Smooth muscle cell (in vitro differentiated cells): ENCODE measurements around the gene TELO2. TPM values are rescaled to one million over a fixed set of nuclear protein-coding genes. Genes with fewer than 3 reads are reported as not detected.

Experiments
- DNase-seq: peaks from one replicate; lab custom pipeline; 2025; ENCODE audit not compliant: unreplicated experiment; lab: John Stamatoyannopoulos, UW
- H2AFZ ChIP-seq: fragments of 200-600 bp; sonication (generic); 2 replicates; pipeline ENCODE4 v1.6.0; 2016; ENCODE audit warnings: antibody characterized with exemption, low read depth, mild to moderate bottlenecking
- H3F3A ChIP-seq: fragments of 200-600 bp; sonication (generic); 2 replicates; pipeline ENCODE4 v1.6.0; 2017; ENCODE audit warnings: antibody characterized with exemption, low read depth
- H3K27ac ChIP-seq: fragments of 200-600 bp; sonication (generic); 2 replicates; pipeline ENCODE4 v1.5.1; 2016; ENCODE audit warnings: low read depth, mild to moderate bottlenecking
- H3K27me3 ChIP-seq: fragments of 200-600 bp; sonication (generic); 2 replicates; pipeline ENCODE4 v1.6.1; 2016; ENCODE audit warnings: low read depth, mild to moderate bottlenecking
- H3K36me3 ChIP-seq: fragments of 200-600 bp; sonication (generic); 2 replicates; pipeline ENCODE4 v1.5.1; 2016; ENCODE audit warnings: low read depth
- H3K4me1 ChIP-seq: fragments of 200-600 bp; sonication (generic); 2 replicates; pipeline ENCODE4 v1.5.1; 2016; ENCODE audit warnings: low read depth
- H3K4me2 ChIP-seq: fragments of 200-600 bp; sonication (generic); 2 replicates; pipeline ENCODE4 v1.6.0; 2016; ENCODE audit warnings: mild to moderate bottlenecking
- H3K4me3 ChIP-seq: fragments of 200-600 bp; sonication (generic); 2 replicates; pipeline ENCODE4 v1.5.1; 2016; ENCODE audit warnings: mild to moderate bottlenecking
- H3K79me2 ChIP-seq: fragments of 200-600 bp; sonication (generic); 2 replicates; pipeline ENCODE4 v1.6.0; 2016; ENCODE audit warnings: low read depth, mild to moderate bottlenecking
- H3K9ac ChIP-seq: fragments of 200-600 bp; sonication (generic); 2 replicates; pipeline ENCODE4 v1.6.0; 2016; ENCODE audit warnings: low read depth
- H3K9me3 ChIP-seq: fragments of 200-600 bp; sonication (generic); replicated peaks from 2 replicates; pipeline ENCODE4 v1.5.1; 2016; ENCODE audit warnings: low read depth
- H4K20me1 ChIP-seq: fragments of 200-600 bp; sonication (generic); 2 replicates; pipeline ENCODE4 v1.6.0; 2016; ENCODE audit warnings: low read depth
- CTCF ChIP-seq: fragments of 200-600 bp; sonication (generic); IDR thresholded peaks from 2 replicates; pipeline ENCODE4 v1.5.1; 2017; ENCODE audit warnings: borderline replicate concordance, mild to moderate bottlenecking, antibody characterized with exemption; ENCODE audit not compliant: insufficient read depth, poor library complexity, severe bottlenecking
- WGBS: methylation state at CpG from one replicate; pipeline ENCODE4 v1.1.7; 2016; ENCODE audit warnings: low lambda C conversion rate; 5-methylcytosine and 5-hydroxymethylcytosine counted together
- polyA plus RNA-seq: library from polyadenylated mRNA; unstranded; fragments of >200 nt; fragmentation: Nextera tagmentation; extraction: Ambion mirVana; gene quantifications from 2 replicates; pipeline ENCODE4 v1.2.1, GENCODE V29; 2016
- total RNA-seq: library from RNA; depleted of rRNA; stranded (reverse); fragments of >200 nt; gene quantifications from 2 replicates; pipeline ENCODE4 v1.2.3, GENCODE V29; 2014

Gene TELO2
- total and polyA plus RNA-seq, 2 experiments from 2014 or later = 6.5 to 22.9 TPM

- DNase-seq = no peak
- peaks cover 22% of the 10 kb centered on the region for H3K79me2 ChIP-seq
- no peak overlapping the region for H2AFZ ChIP-seq
- TF ChIP-seq CTCF = no peak
- WGBS = 96% methylated on average over 54 of the region's 57 CpGs
- H4K20me1 ChIP-seq = no peaks in the 10 kb centered on the region
- no peaks in the 10 kb centered on the region for H3K4me1 ChIP-seq
- H3K4me2 ChIP-seq = peak overlapping the region; percentile 14
- H3K27me3 ChIP-seq = no peaks in the 10 kb centered on the region
- peak overlapping the region; percentile 34 for H3K27ac ChIP-seq
- no peak overlapping the region for H3K9ac ChIP-seq
- H3K4me3 ChIP-seq = peak overlapping the region; percentile 10
- H3K9me3 ChIP-seq = no peaks in the 10 kb centered on the region
- no peaks in the 10 kb centered on the region for H3K36me3 ChIP-seq
- peaks cover 4% of the 10 kb centered on the region for H3F3A ChIP-seq
Measured at GRCh38 chr16:1534021-1535020, 41.2 kb downstream of the TELO2 start.

- no peak overlapping the region for H3K4me2 ChIP-seq
- no peak overlapping the region for H3K4me3 ChIP-seq
- H3K79me2 ChIP-seq = peaks cover 22% of the 10 kb centered on the region
- no peak overlapping the region for H3K9ac ChIP-seq
- H3F3A ChIP-seq = peaks cover 4% of the 10 kb centered on the region
- H3K27me3 ChIP-seq = no peaks in the 10 kb centered on the region
- no peak overlapping the region for H3K27ac ChIP-seq
- H4K20me1 ChIP-seq = no peaks in the 10 kb centered on the region
- DNase-seq = no peak
- WGBS = 88% methylated on average over 37 of the region's 39 CpGs
- TF ChIP-seq CTCF = no peak
- no peaks in the 10 kb centered on the region for H3K4me1 ChIP-seq
- no peaks in the 10 kb centered on the region for H3K36me3 ChIP-seq
- no peak overlapping the region for H2AFZ ChIP-seq
- H3K9me3 ChIP-seq = no peaks in the 10 kb centered on the region
Measured at GRCh38 chr16:1535391-1536291, 42.5 kb downstream of the TELO2 start.

- WGBS = 92% methylated on average over 12 of the region's 13 CpGs
- Histone ChIP-seq H3K9ac (no peak overlapping the region), H3K4me3 (no peak overlapping the region), H2AFZ (no peak overlapping the region), H3K27me3 (no peaks in the 10 kb centered on the region), H3K4me2 (no peak overlapping the region), H3K9me3 (no peaks in the 10 kb centered on the region), H3K4me1 (no peaks in the 10 kb centered on the region), H3F3A (peaks cover 1% of the 10 kb centered on the region), H4K20me1 (no peaks in the 10 kb centered on the region), H3K79me2 (peaks cover 22% of the 10 kb centered on the region), H3K36me3 (no peaks in the 10 kb centered on the region), H3K27ac (no peak overlapping the region)
- no peak for TF ChIP-seq CTCF
- no peak for DNase-seq
Measured at GRCh38 chr16:1536601-1537000, 43.4 kb downstream of the TELO2 start.
